Activated naive CD4-positive, alpha-beta T cell (primary cell): Measurements from ENCODE around the gene MEIOSIN.
A peak's percentile ranks its signal among the peaks of the same experiment; 100 is the strongest.
"Not testable (repeated sequence)": the region's sequence is repeated elsewhere in the genome, so short reads cannot be mapped to it uniquely, and the experiment has no call there.

Experiments used
- DNase-seq, 4 experiments: peaks; one replicate each; lab custom pipeline; 2025; lab: John Stamatoyannopoulos, UW

MEIOSIN gene

GRCh38 chr19:45720065-45720464 lies 13.2 kb upstream of the MEIOSIN start:
- not testable (repeated sequence) for DNase-seq

GRCh38 chr19:45728683-45729082 lies 4.6 kb upstream of the MEIOSIN start:
- not testable (repeated sequence) for DNase-seq

- DNase-seq = no peak
Measured at GRCh38 chr19:45729800-45730290, 3.4 kb upstream of the MEIOSIN start.

GRCh38 chr19:45730368-45731288 lies 2.6 kb upstream of the MEIOSIN start, which contains the start of gene FBXO46:
Gene FBXO46 (minus strand): TSS chr19:45730896. CDS start chr19:45713495, 17,401 bp downstream.
- peak; percentile 67 to 85 (median 78) for DNase-seq

GRCh38 chr19:45739498-45740439 lies 6.5 kb downstream of the MEIOSIN start:
- no peak for DNase-seq

- DNase-seq = no peak
Measured at GRCh38 chr19:45742969-45743368, 9.7 kb downstream of the MEIOSIN start.

- no peak for DNase-seq
Measured at GRCh38 chr19:45745606-45746005, 12.4 kb downstream of the MEIOSIN start.

GRCh38 chr19:45746866-45747265 lies 13.6 kb downstream of the MEIOSIN start:
- no peak for DNase-seq

GRCh38 chr19:45747513-45747912 lies 14.3 kb downstream of the MEIOSIN start:
- no peak for DNase-seq

- not testable (repeated sequence) for DNase-seq
Measured at GRCh38 chr19:45751483-45751882, 18.2 kb downstream of the MEIOSIN start.

- no peak for DNase-seq
Measured at GRCh38 chr19:45752639-45753038, 19.4 kb downstream of the MEIOSIN start.

GRCh38 chr19:45753548-45753947 lies 20.3 kb downstream of the MEIOSIN start:
- no peak for DNase-seq

GRCh38 chr19:45754323-45754722 lies 21.1 kb downstream of the MEIOSIN start:
- DNase-seq = no peak

GRCh38 chr19:45757695-45758094 lies 24.5 kb downstream of the MEIOSIN start:
- no peak for DNase-seq

- no peak for DNase-seq
Measured at GRCh38 chr19:45758921-45759320, 25.7 kb downstream of the MEIOSIN start.

- DNase-seq = no peak
Measured at GRCh38 chr19:45761714-45762113, 28.5 kb downstream of the MEIOSIN start.

GRCh38 chr19:45762870-45763631 lies 29.8 kb downstream of the MEIOSIN start:
- no peak for DNase-seq

GRCh38 chr19:45763691-45764294 lies 30.6 kb downstream of the MEIOSIN start:
- DNase-seq = no peak

- DNase-seq = no peak
Measured at GRCh38 chr19:45764475-45764874, 31.2 kb downstream of the MEIOSIN start.

- no peak for DNase-seq
Measured at GRCh38 chr19:45764945-45765701, 31.9 kb downstream of the MEIOSIN start.
